Measurements from ENCODE around the gene SEBOX.

SEBOX gene

GRCh38 chr17:28392491-28392890 is 27.5 kb upstream of the SEBOX start:
- DNase-seq, result no peak
- in situ Hi-C loops (cut with HindIII; ENCODE audit: low pct_ligation_motif_present, low sequenced_read_pairs), result no loop called here
- no peak overlapping the region for H3K4me3 ChIP-seq (ENCODE audit: low read depth, low read length)
- TF ChIP-seq CTCF (IDR thresholded peaks at IDR 0.05; ENCODE audit: low read depth, low read length, missing control alignments), result no peak
- no peak overlapping the region for H3K27ac ChIP-seq
- H3K36me3 ChIP-seq (replicated peaks), result no peaks in the 10 kb centered on the region
- H3K27me3 ChIP-seq (replicated peaks), result no peaks in the 10 kb centered on the region

- no peak overlapping the region for H3K27ac ChIP-seq
- no peak for TF ChIP-seq CTCF (IDR thresholded peaks at IDR 0.05; ENCODE audit: low read depth, low read length, missing control alignments)
- DNase-seq, result no peak
- in situ Hi-C loops (cut with HindIII; ENCODE audit: low pct_ligation_motif_present, low sequenced_read_pairs), result no loop called here
- no peak overlapping the region for H3K4me3 ChIP-seq (ENCODE audit: low read depth, low read length)
- no peaks in the 10 kb centered on the region for H3K27me3 ChIP-seq (replicated peaks)
- H3K36me3 ChIP-seq (replicated peaks), result no peaks in the 10 kb centered on the region
Observed at GRCh38 chr17:28391401-28391800, 26.4 kb upstream of the SEBOX start.

GRCh38 chr17:28390984-28391383 is 26.0 kb upstream of the SEBOX start:
- H3K27ac ChIP-seq, result no peak overlapping the region
- TF ChIP-seq CTCF (IDR thresholded peaks at IDR 0.05; ENCODE audit: low read depth, low read length, missing control alignments), result no peak
- in situ Hi-C loops (cut with HindIII; ENCODE audit: low pct_ligation_motif_present, low sequenced_read_pairs), result no loop called here
- H3K4me3 ChIP-seq (ENCODE audit: low read depth, low read length), result no peak overlapping the region
- no peaks in the 10 kb centered on the region for H3K36me3 ChIP-seq (replicated peaks)
- H3K27me3 ChIP-seq (replicated peaks), result no peaks in the 10 kb centered on the region
- DNase-seq, result no peak

- no peak for TF ChIP-seq CTCF (IDR thresholded peaks at IDR 0.05; ENCODE audit: low read depth, low read length, missing control alignments)
- H3K4me3 ChIP-seq (ENCODE audit: low read depth, low read length), result no peak overlapping the region
- H3K36me3 ChIP-seq (replicated peaks), result no peaks in the 10 kb centered on the region
- in situ Hi-C loops (cut with HindIII; ENCODE audit: low pct_ligation_motif_present, low sequenced_read_pairs), result no loop called here
- H3K27me3 ChIP-seq (replicated peaks), result no peaks in the 10 kb centered on the region
- no peak overlapping the region for H3K27ac ChIP-seq
- DNase-seq, result no peak
Observed at GRCh38 chr17:28390563-28390962, 25.6 kb upstream of the SEBOX start.

GRCh38 chr17:28390141-28390540 is 25.1 kb upstream of the SEBOX start:
- in situ Hi-C loops (cut with HindIII; ENCODE audit: low pct_ligation_motif_present, low sequenced_read_pairs), result no loop called here
- DNase-seq, result no peak
- Histone ChIP-seq H3K36me3 (replicated peaks) (no peaks in the 10 kb centered on the region), H3K27ac (no peak overlapping the region), H3K27me3 (replicated peaks) (no peaks in the 10 kb centered on the region), H3K4me3 (ENCODE audit: low read depth, low read length) (no peak overlapping the region)
- TF ChIP-seq CTCF (IDR thresholded peaks at IDR 0.05; ENCODE audit: low read depth, low read length, missing control alignments), result no peak

GRCh38 chr17:28388106-28388505 is 23.1 kb upstream of the SEBOX start:
- in situ Hi-C loops (cut with HindIII; ENCODE audit: low pct_ligation_motif_present, low sequenced_read_pairs), result no loop called here
- TF ChIP-seq CTCF (IDR thresholded peaks at IDR 0.05; ENCODE audit: low read depth, low read length, missing control alignments), result no peak
- H3K27me3 ChIP-seq (replicated peaks), result no peaks in the 10 kb centered on the region
- H3K27ac ChIP-seq, result no peak overlapping the region
- no peak overlapping the region for H3K4me3 ChIP-seq (ENCODE audit: low read depth, low read length)
- no peak for DNase-seq
- no peaks in the 10 kb centered on the region for H3K36me3 ChIP-seq (replicated peaks)

All from brain microvascular endothelial cell (primary cell).